IMR-90 (cell line): ENCODE data around the gene CDON. TPM values are rescaled to one million over a fixed set of nuclear protein-coding genes. Genes with fewer than 3 reads are reported as not detected.

ENCODE experiments used
- ATAC-seq: fragments of 200-7000 bp; cut with Tn5 transposase; 2 replicates; pipeline ENCODE4 v1.9.1; 2020; ENCODE audit warnings: low read depth, mild to moderate bottlenecking, moderate library complexity
- BruUV-seq: library from RNA; stranded (reverse); fragments of 400-500 nt; replicated peaks from 2 replicates; lab custom pipeline; 2021; lab: Mats Ljungman, UMichigan
- CTCF ChIA-PET: fragments of 300-600 bp; formaldehyde crosslinking; extraction: SDS; loops from one replicate; lab custom pipeline; 2021; ENCODE audit warnings: antibody characterized with exemption; lab: Yijun Ruan, JAX
- POLR2A ChIA-PET: fragments of 300-600 bp; sonication (Branson Sonifier 250); formaldehyde crosslinking; loops from one replicate; lab custom pipeline; 2022; ENCODE audit warnings: antibody characterized with exemption; ENCODE audit not compliant: unreplicated experiment; lab: Charles Lee
- DNase-seq: peaks from one replicate; pipeline ENCODE4 v3.0.0; 2013
- H2AFZ ChIP-seq: replicated peaks from 2 replicates; pipeline ENCODE3; 2013; ENCODE audit warnings: low read length, mild to moderate bottlenecking; ENCODE audit not compliant: poor library complexity
- H2AK5ac ChIP-seq: 2 replicates; pipeline ENCODE4 v1.6.1; 2013; ENCODE audit warnings: low read depth, low read length, inconsistent platforms
- H2AK9ac ChIP-seq: replicated peaks from 2 replicates; pipeline ENCODE3; 2013; ENCODE audit warnings: mild to moderate bottlenecking, low read depth, low read length, moderate library complexity; ENCODE audit not compliant: poor library complexity
- H2BK120ac ChIP-seq: 2 replicates; pipeline ENCODE4 v1.6.1; 2013; ENCODE audit warnings: low read depth, low read length, inconsistent platforms
- H2BK15ac ChIP-seq: 3 replicates; pipeline ENCODE4 v1.6.1; 2013; ENCODE audit warnings: low read depth, low read length, inconsistent platforms
- H2BK20ac ChIP-seq: 2 replicates; pipeline ENCODE4 v1.6.1; 2013; ENCODE audit warnings: low read depth, mild to moderate bottlenecking, inconsistent platforms, low read length, moderate library complexity
- H2BK5ac ChIP-seq: 2 replicates; pipeline ENCODE4 v1.6.1; 2013; ENCODE audit warnings: mild to moderate bottlenecking, low read depth, low read length, inconsistent platforms; ENCODE audit not compliant: poor library complexity, severe bottlenecking
- H3K14ac ChIP-seq: replicated peaks from 2 replicates; pipeline ENCODE4 v1.6.1; 2013; ENCODE audit warnings: low read depth, low read length, inconsistent platforms
- H3K18ac ChIP-seq: 2 replicates; pipeline ENCODE4 v1.6.1; 2013; ENCODE audit warnings: low read depth, low read length, control low read depth
- H3K23ac ChIP-seq: 2 replicates; pipeline ENCODE4 v1.6.1; 2013; ENCODE audit warnings: low read depth, low read length, inconsistent platforms
- H3K27ac ChIP-seq: 2 replicates; pipeline ENCODE4 v1.5.1; 2013; ENCODE audit warnings: mild to moderate bottlenecking, control low read depth, low read length; ENCODE audit not compliant: insufficient read depth
- H3K27me3 ChIP-seq: 2 replicates; pipeline ENCODE4 v1.6.1; 2013; ENCODE audit warnings: low read length; ENCODE audit not compliant: control insufficient read depth, insufficient read depth
- H3K36me3 ChIP-seq: 2 replicates; pipeline ENCODE4 v1.6.1; 2013; ENCODE audit warnings: low read length, mixed read lengths; ENCODE audit not compliant: control insufficient read depth, insufficient read depth
- H3K4ac ChIP-seq: 2 replicates; pipeline ENCODE4 v1.6.1; 2013; ENCODE audit warnings: low read depth, low read length, inconsistent platforms
- H3K4me1 ChIP-seq: 2 replicates; pipeline ENCODE4 v1.6.1; 2013; ENCODE audit warnings: low read length, mixed read lengths; ENCODE audit not compliant: control insufficient read depth, insufficient read depth
- H3K4me2 ChIP-seq: 2 replicates; pipeline ENCODE4 v1.6.1; 2013; ENCODE audit warnings: low read depth, mild to moderate bottlenecking, control low read depth, low read length, moderate library complexity
- H3K4me3 ChIP-seq: 2 replicates; pipeline ENCODE4 v1.5.1; 2013; ENCODE audit warnings: low read depth, mild to moderate bottlenecking, control low read depth, low read length, moderate library complexity; ENCODE audit not compliant: insufficient read depth
- H3K56ac ChIP-seq: 2 replicates; pipeline ENCODE4 v1.6.1; 2013; ENCODE audit warnings: low read length, inconsistent platforms; ENCODE audit not compliant: insufficient read depth; ENCODE audit errors: extremely low read depth
- H3K79me1 ChIP-seq, 2 experiments: 2 replicates each; pipeline ENCODE4 v1.6.1; 2013; ENCODE audit warnings: low read length in 2 of 2, inconsistent platforms in 1 of 2, low read depth in 1 of 2
- H3K9ac ChIP-seq: 2 replicates; pipeline ENCODE4 v1.6.1; 2013; ENCODE audit warnings: low read depth, low read length, control low read depth
- H3K9me1 ChIP-seq: 2 replicates; pipeline ENCODE4 v1.6.1; 2013; ENCODE audit warnings: low read length, inconsistent platforms; ENCODE audit not compliant: insufficient read depth
- H3K9me3 ChIP-seq: 2 replicates; pipeline ENCODE4 v1.6.1; 2013; ENCODE audit warnings: low read length; ENCODE audit not compliant: control insufficient read depth, insufficient read depth
- H4K20me1 ChIP-seq: 2 replicates; pipeline ENCODE4 v1.6.1; 2013; ENCODE audit warnings: low read length, inconsistent platforms; ENCODE audit not compliant: insufficient read depth
- H4K5ac ChIP-seq: 2 replicates; pipeline ENCODE4 v1.6.1; 2013; ENCODE audit warnings: mild to moderate bottlenecking, low read depth, low read length, control low read depth
- H4K8ac ChIP-seq, 2 experiments: 2 replicates each; pipeline ENCODE4 v1.6.1; 2013; ENCODE audit warnings: low read depth in 2 of 2, low read length in 2 of 2, control low read depth in 1 of 2, inconsistent platforms in 1 of 2
- H4K91ac ChIP-seq: 2 replicates; pipeline ENCODE4 v1.6.1; 2013; ENCODE audit warnings: low read depth, low read length, inconsistent platforms; ENCODE audit not compliant: insufficient read depth
- MXI1 ChIP-seq: IDR thresholded peaks from 2 replicates; pipeline ENCODE4 v1.6.1; 2012; ENCODE audit warnings: low read depth, mild to moderate bottlenecking, low read length, moderate library complexity, borderline replicate concordance
- POLR2A ChIP-seq: IDR thresholded peaks from 2 replicates; pipeline ENCODE4 v1.6.1; 2012; ENCODE audit warnings: mild to moderate bottlenecking, low read depth, low read length
- RFX5 ChIP-seq: IDR thresholded peaks from 2 replicates; pipeline ENCODE4 v1.8.0; 2012; ENCODE audit warnings: low read depth, mild to moderate bottlenecking, low read length, moderate library complexity
- WGBS, 2 experiments: methylation state at CpG; one replicate each; pipeline versions ENCODE4 v1.1.5 to v1.1.7; 2013; ENCODE audit warnings: missing lambda C conversion rate in 2 of 2; ENCODE audit not compliant: insufficient read length in 1 of 2; ENCODE audit errors: extremely low coverage in 2 of 2; 5-methylcytosine and 5-hydroxymethylcytosine counted together
- dilution Hi-C: fragments of 300-500 bp; cut with HindIII; formaldehyde crosslinking; loops from one replicate; pipeline ENCODE4 v1.14.3; 2018; ENCODE audit warnings: low sequenced_read_pairs; ENCODE audit not compliant: unreplicated experiment
- in situ Hi-C: fragments of 300-500 bp; cut with MboI; formaldehyde crosslinking; loops from 3 replicates; pipeline ENCODE4 v1.14.3; 2019; ENCODE audit warnings: low sequenced_read_pairs, inconsistent platforms, mixed read lengths
- intact Hi-C: fragments of 100-400 bp; cut with micrococcal nuclease; formaldehyde crosslinking; loops from 2 replicates; pipeline ENCODE4 v1.10.0; 2022
- polyA plus RNA-seq, 3 experiments: library from polyadenylated mRNA; depleted of rRNA; stranded (reverse); fragments of >200 nt; gene quantifications; 2 replicates each; pipeline ENCODE4 v1.2.3, GENCODE V29; 2012; ENCODE audit warnings: low replicate concordance in 1 of 3
- total RNA-seq: library from RNA; depleted of rRNA; stranded (reverse); fragments of >200 nt; gene quantifications from 2 replicates; pipeline ENCODE4 v1.2.3, GENCODE V29; 2012

Gene CDON
- total and polyA plus RNA-seq, 2 of the 4 experiments (the other 2 are of a cell fraction) = 1.2 to 3.8 TPM

GRCh38 chr11:125968354-125968753, 94.3 kb downstream of the CDON start:
- Histone ChIP-seq H3K23ac (no peak overlapping the region), H4K20me1 (no peaks in the 10 kb centered on the region), H2BK5ac (no peak overlapping the region), H3K79me1 (no peaks in the 10 kb centered on the region), H3K14ac (no peak overlapping the region), H3K4me3 (no peak overlapping the region), H4K5ac (no peak overlapping the region), H2AFZ (no peak overlapping the region), H4K8ac (no peak overlapping the region), H3K4me1 (no peaks in the 10 kb centered on the region; the same call in 1 of the 2 replicates), H3K56ac (no peak overlapping the region), H3K9ac (no peak overlapping the region), H2AK9ac (no peak overlapping the region), H3K4me2 (no peak overlapping the region), H3K9me3 (no peaks in the 10 kb centered on the region), H4K91ac (no peak overlapping the region), H3K27me3 (peaks cover 5% of the 10 kb centered on the region), H2BK15ac (no peak overlapping the region), H3K27ac (no peak overlapping the region), H3K36me3 (no peaks in the 10 kb centered on the region), H2BK120ac (no peak overlapping the region), H3K18ac (no peak overlapping the region), H3K9me1 (no peaks in the 10 kb centered on the region), H2BK20ac (no peak overlapping the region), H2AK5ac (no peak overlapping the region), H3K4ac (no peak overlapping the region)
- intact Hi-C loops (no loop called here), dilution Hi-C loops (no loop called here), in situ Hi-C loops (no loop called here)
- DNase-seq (no peak), ATAC-seq (no peak)
- POLR2A ChIA-PET = no interaction called here
- WGBS, 2 experiments = no CpG with 5 or more reads among the region's 7 CpGs
- TF ChIP-seq MXI1 (no peak), RFX5 (no peak), POLR2A (no peak)
- no TSS peak for BruUV-seq
- CTCF ChIA-PET = no interaction called here
